ENCODE measurements around the gene ANKRD9.

DNA sequence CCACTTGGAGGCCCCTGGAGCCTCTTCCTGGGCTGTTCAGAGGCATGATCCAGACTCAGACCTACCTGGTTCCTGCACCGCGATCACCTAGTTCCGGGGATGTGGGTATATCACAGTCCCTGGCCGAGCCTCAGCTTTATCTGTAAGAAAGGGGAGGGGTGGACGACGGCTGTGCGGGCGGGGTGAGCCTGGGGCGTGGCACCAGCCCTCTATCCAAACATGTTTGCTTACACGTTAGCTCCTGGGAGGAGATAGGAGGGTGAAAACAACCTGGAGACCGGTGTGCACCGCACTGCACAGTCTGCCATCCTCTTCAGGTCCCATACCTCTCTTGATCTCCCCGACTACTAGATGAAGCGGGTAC lies 1.2 kb downstream of the ANKRD9 start:
- TF ChIP-seq, protein P1, sequence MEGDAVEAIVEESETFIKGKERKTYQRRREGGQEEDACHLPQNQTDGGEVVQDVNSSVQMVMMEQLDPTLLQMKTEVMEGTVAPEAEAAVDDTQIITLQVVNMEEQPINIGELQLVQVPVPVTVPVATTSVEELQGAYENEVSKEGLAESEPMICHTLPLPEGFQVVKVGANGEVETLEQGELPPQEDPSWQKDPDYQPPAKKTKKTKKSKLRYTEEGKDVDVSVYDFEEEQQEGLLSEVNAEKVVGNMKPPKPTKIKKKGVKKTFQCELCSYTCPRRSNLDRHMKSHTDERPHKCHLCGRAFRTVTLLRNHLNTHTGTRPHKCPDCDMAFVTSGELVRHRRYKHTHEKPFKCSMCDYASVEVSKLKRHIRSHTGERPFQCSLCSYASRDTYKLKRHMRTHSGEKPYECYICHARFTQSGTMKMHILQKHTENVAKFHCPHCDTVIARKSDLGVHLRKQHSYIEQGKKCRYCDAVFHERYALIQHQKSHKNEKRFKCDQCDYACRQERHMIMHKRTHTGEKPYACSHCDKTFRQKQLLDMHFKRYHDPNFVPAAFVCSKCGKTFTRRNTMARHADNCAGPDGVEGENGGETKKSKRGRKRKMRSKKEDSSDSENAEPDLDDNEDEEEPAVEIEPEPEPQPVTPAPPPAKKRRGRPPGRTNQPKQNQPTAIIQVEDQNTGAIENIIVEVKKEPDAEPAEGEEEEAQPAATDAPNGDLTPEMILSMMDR (IDR thresholded peaks at IDR 0.05): no peak
- no peak for TF ChIP-seq POLR2A (IDR thresholded peaks at IDR 0.05)
